HCT116 (cell line): ENCODE results near the gene FGF19. TPM values are rescaled to one million over a fixed set of nuclear protein-coding genes. Genes with fewer than 3 reads are reported as not detected.

Source experiments
- ATAC-seq: fragments of 200-7000 bp; cut with Tn5 transposase; 2 replicates; pipeline ENCODE4 v1.9.1; 2020; ENCODE audit warnings: mild to moderate bottlenecking, moderate library complexity
- BruUV-seq: library from RNA; stranded (reverse); fragments of 400-500 nt; replicated peaks from 2 replicates; lab custom pipeline; 2021; lab: Mats Ljungman, UMichigan
- CTCF ChIA-PET: fragments of 300-600 bp; sonication (Branson Sonifier 250); formaldehyde crosslinking; loops from one replicate; lab custom pipeline; 2021; ENCODE audit warnings: antibody characterized with exemption; lab: Charles Lee
- POLR2A ChIA-PET: fragments of 300-600, 350-600 bp; sonication (Branson Sonifier 250); formaldehyde crosslinking; loops from one replicate; lab custom pipeline; 2021; ENCODE audit warnings: antibody characterized with exemption; lab: Charles Lee
- RAD21 ChIA-PET, 2 experiments: fragments of 300-600 bp; sonication (Branson Sonifier 250); formaldehyde crosslinking; loops; one replicate each; lab custom pipeline; 2023; ENCODE audit warnings: low total read pairs in 2 of 2; ENCODE audit not compliant: uncharacterized antibody in 2 of 2, unreplicated experiment in 2 of 2, low non-redundant PET in 1 of 2; lab: Charles Lee
- DNase-seq: peaks from one replicate; pipeline ENCODE4 v3.0.0-alpha.2; 2010; ENCODE audit warnings: low read depth, low spot score
- H2AFZ ChIP-seq: fragments of 200-600 bp; shearing (Covaris generic), sonication (generic); 2 replicates; pipeline ENCODE4 v1.6.1; 2017; ENCODE audit warnings: low read depth, mixed run types, mixed read lengths, antibody characterized with exemption, low read length; ENCODE audit not compliant: poor library complexity, severe bottlenecking
- H3K27ac ChIP-seq: 2 replicates; pipeline ENCODE4 v1.5.1; 2012; ENCODE audit warnings: low read depth, low read length
- H3K27me3 ChIP-seq: fragments of 200-600 bp; sonication (generic); 2 replicates; pipeline ENCODE4 v1.6.1; 2016; ENCODE audit warnings: mixed run types, low read length, mixed read lengths; ENCODE audit not compliant: insufficient read depth
- H3K36me3 ChIP-seq, 2 experiments: fragments of 200-500 bp in 1 of 2; fragments of 200-600 bp in 1 of 2; sonication (Bioruptor generic) in 1 of 2; sonication (generic) in 1 of 2; 2 replicates each; pipeline versions ENCODE4 v1.5.1 to v1.6.1; 2014 to 2016; ENCODE audit warnings: low read length in 2 of 2, inconsistent platforms in 1 of 2, mixed read lengths in 1 of 2, mixed run types in 1 of 2; ENCODE audit not compliant: insufficient read depth in 2 of 2, control insufficient read depth in 1 of 2
- H3K4me1 ChIP-seq, 2 experiments: fragments of 200-600 bp in 1 of 2; sonication (generic) in 1 of 2; 2 replicates each; pipeline versions ENCODE4 v1.5.1 to v1.6.1; 2012 to 2017; ENCODE audit warnings: low read length in 2 of 2, inconsistent platforms in 1 of 2, mild to moderate bottlenecking in 1 of 2, mixed read lengths in 1 of 2, mixed run types in 1 of 2, moderate library complexity in 1 of 2; ENCODE audit not compliant: insufficient read depth in 2 of 2, control insufficient read depth in 1 of 2
- H3K4me2 ChIP-seq: fragments of 200-600 bp; sonication (generic); 2 replicates; pipeline ENCODE4 v1.6.1; 2017; ENCODE audit warnings: mixed run types, low read length, mixed read lengths
- H3K4me3 ChIP-seq, 2 experiments: fragments of 200-600 bp in 1 of 2; sonication (generic) in 1 of 2; replicated peaks in 1 of 2; 2 replicates each; pipeline ENCODE4 v1.5.1; 2011 to 2016; ENCODE audit warnings: low read length in 2 of 2, control low read depth in 1 of 2, low read depth in 1 of 2, mild to moderate bottlenecking in 1 of 2, mixed read lengths in 1 of 2, mixed run types in 1 of 2
- H3K79me2 ChIP-seq: fragments of 200-600 bp; sonication (generic); 2 replicates; pipeline ENCODE4 v1.6.1; 2017; ENCODE audit warnings: mild to moderate bottlenecking, mixed run types, low read length, moderate library complexity, mixed read lengths; ENCODE audit not compliant: insufficient read depth
- H3K9ac ChIP-seq: fragments of 200-600 bp; sonication (generic); 2 replicates; pipeline ENCODE4 v1.6.1; 2016; ENCODE audit warnings: low read length, mixed read lengths
- H3K9me2 ChIP-seq: fragments of 200-600 bp; sonication (generic), shearing (Covaris generic); 2 replicates; pipeline ENCODE4 v1.6.1; 2017; ENCODE audit warnings: mixed run types, mild to moderate bottlenecking, moderate library complexity; ENCODE audit not compliant: insufficient read depth
- H3K9me3 ChIP-seq, 2 experiments: fragments of 200-500 bp in 1 of 2; fragments of 200-600 bp in 1 of 2; sonication (Bioruptor generic) in 1 of 2; sonication (generic) in 1 of 2; 2 replicates each; pipeline ENCODE4 v1.6.1; 2014 to 2017; ENCODE audit warnings: low read length in 2 of 2, mixed read lengths in 2 of 2, inconsistent platforms in 1 of 2, low read depth in 1 of 2, mild to moderate bottlenecking in 1 of 2, mixed run types in 1 of 2, moderate library complexity in 1 of 2; ENCODE audit not compliant: control insufficient read depth in 1 of 2, insufficient read depth in 1 of 2
- H4K20me1 ChIP-seq: fragments of 200-600 bp; sonication (generic), shearing (Covaris generic); 2 replicates; pipeline ENCODE4 v1.6.1; 2017; ENCODE audit warnings: mixed run types, mild to moderate bottlenecking, moderate library complexity; ENCODE audit not compliant: insufficient read depth
- CEBPB ChIP-seq: IDR thresholded peaks from 2 replicates; pipeline ENCODE4 v1.6.1; 2012; ENCODE audit warnings: low read depth
- EGR1 ChIP-seq: IDR thresholded peaks from 2 replicates; pipeline ENCODE4 v1.6.1; 2012; ENCODE audit warnings: low read depth
- ELF1 ChIP-seq: IDR thresholded peaks from 2 replicates; pipeline ENCODE4 v1.6.1; 2012; ENCODE audit warnings: low read depth, borderline replicate concordance
- EZH2 ChIP-seq: fragments of 200-600 bp; sonication (generic); IDR thresholded peaks from 2 replicates; pipeline ENCODE4 v1.6.1; 2017; ENCODE audit warnings: antibody characterized with exemption, mixed run types
- EZH2phosphoT487 ChIP-seq: fragments of 200-600 bp; IDR thresholded peaks from 2 replicates; pipeline ENCODE4 v1.6.1; 2018; ENCODE audit warnings: antibody characterized with exemption, borderline replicate concordance
- FOSL1 ChIP-seq: IDR thresholded peaks from 2 replicates; pipeline ENCODE4 v1.6.1; 2012; ENCODE audit warnings: low read depth
- JUND ChIP-seq: IDR thresholded peaks from 2 replicates; pipeline ENCODE4 v1.6.1; 2012
- MAX ChIP-seq: IDR thresholded peaks from 2 replicates; pipeline ENCODE4 v1.6.1; 2012
- POLR2A ChIP-seq: IDR thresholded peaks from 2 replicates; pipeline ENCODE4 v1.7.0; 2011; ENCODE audit warnings: borderline replicate concordance; ENCODE audit not compliant: insufficient read depth, insufficient read length; ENCODE audit errors: extremely low read depth
- RAD21 ChIP-seq: IDR thresholded peaks from 2 replicates; pipeline ENCODE4 v1.6.1; 2012; ENCODE audit warnings: low read depth, mild to moderate bottlenecking
- REST ChIP-seq: IDR thresholded peaks from 2 replicates; pipeline ENCODE4 v1.6.1; 2012; ENCODE audit warnings: low read depth
- SIN3A ChIP-seq: IDR thresholded peaks from 2 replicates; pipeline ENCODE4 v1.6.1; 2012; ENCODE audit warnings: low read depth
- SP1 ChIP-seq: IDR thresholded peaks from 2 replicates; pipeline ENCODE4 v1.6.1; 2012; ENCODE audit warnings: low read depth
- SRF ChIP-seq: IDR thresholded peaks from 2 replicates; pipeline ENCODE4 v1.6.1; 2012; ENCODE audit warnings: low read depth
- YY1 ChIP-seq: IDR thresholded peaks from 2 replicates; pipeline ENCODE4 v1.6.1; 2011; ENCODE audit warnings: low read length, low read depth, moderate library complexity, mild to moderate bottlenecking; ENCODE audit not compliant: insufficient replicate concordance; ENCODE audit errors: extremely low read depth
- ZNF274 ChIP-seq: fragments of 200-500 bp; sonication (Bioruptor generic); IDR thresholded peaks from 2 replicates; pipeline ENCODE4 v1.6.1; 2014; ENCODE audit warnings: mild to moderate bottlenecking, low read depth, low read length, inconsistent platforms
- intact Hi-C: fragments of 100-400 bp; cut with micrococcal nuclease; formaldehyde crosslinking; loops from 2 replicates; pipeline ENCODE4 v1.10.0; 2022
- total RNA-seq: library from RNA; stranded (reverse); gene quantifications from one replicate; pipeline ENCODE4 v1.2.1, GENCODE V29; 2021; ENCODE audit not compliant: unreplicated experiment
- TF ChIP-seq, protein P1 (sequence below): IDR thresholded peaks from 2 replicates; pipeline ENCODE4 v1.6.1; 2012

Gene FGF19
- total RNA-seq, 1 experiment from 2014 or later: 37.5 TPM

DNA sequence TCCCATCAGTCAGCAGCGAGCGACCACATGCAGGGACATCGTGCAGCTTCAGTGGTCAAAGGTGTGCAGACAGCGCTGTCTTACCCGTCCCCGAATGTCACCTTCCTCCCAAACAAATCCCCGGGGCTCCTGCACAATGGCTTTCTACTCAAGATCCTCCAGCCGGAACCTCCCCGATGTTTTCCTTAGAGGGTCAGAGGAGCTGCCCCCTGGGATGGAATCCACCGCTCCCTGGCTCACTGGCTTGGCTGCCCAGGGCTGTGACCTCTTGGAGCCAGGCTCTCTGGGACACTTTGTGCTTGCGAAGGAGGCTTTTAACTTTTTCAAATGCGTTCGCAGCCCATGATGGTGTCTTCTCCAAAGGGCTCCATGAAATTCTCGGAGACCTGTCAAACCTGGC lies 17.3 kb upstream of the FGF19 start (continued):
- TF ChIP-seq EZH2 (no peak), REST (no peak), JUND (no peak), RAD21 (no peak), FOSL1 (no peak), EZH2phosphoT487 (no peak), POLR2A (no peak), ELF1 (no peak), SP1 (no peak)
- TF ChIP-seq, protein P1, sequence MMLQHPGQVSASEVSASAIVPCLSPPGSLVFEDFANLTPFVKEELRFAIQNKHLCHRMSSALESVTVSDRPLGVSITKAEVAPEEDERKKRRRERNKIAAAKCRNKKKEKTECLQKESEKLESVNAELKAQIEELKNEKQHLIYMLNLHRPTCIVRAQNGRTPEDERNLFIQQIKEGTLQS: no peak
- TF ChIP-seq, all 23 proteins: peak for 0

DNA sequence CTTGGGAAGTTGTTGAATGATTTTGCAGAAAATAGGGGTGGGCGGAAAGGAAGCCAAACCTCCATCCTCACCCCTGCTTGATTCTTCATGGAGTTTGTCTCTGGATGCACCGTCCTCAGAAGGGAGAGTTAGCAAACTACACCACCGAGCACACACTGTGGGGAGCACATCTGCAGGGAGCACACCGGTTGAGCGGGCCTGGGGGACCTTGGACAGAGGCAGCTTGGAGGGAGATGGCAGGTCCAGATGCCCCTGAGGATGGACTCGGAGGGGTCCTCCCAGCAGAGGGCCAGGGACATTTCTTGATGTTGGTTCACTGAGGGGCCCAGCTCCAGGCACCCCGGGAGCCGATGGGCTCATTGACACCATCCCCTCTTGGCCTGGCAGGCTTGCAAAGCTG lies 15.1 kb upstream of the FGF19 start:
- Histone ChIP-seq H3K9me2 (no peaks in the 10 kb centered on the region), H3K27me3 (no peaks in the 10 kb centered on the region), H3K4me2 (no peak overlapping the region), H2AFZ (no peak overlapping the region), H3K27ac (no peak overlapping the region), H3K79me2 (no peaks in the 10 kb centered on the region), H3K9ac (no peak overlapping the region), H3K36me3 (peaks cover 0 to 6% of the 10 kb centered on the region in 2 experiments; a peak in 1 of 4 replicates), H4K20me1 (no peaks in the 10 kb centered on the region)
- ChIA-PET POLR2A (no interaction called here), RAD21 (interaction anchor here in 1 of 2 experiments (1.4 kb wide), 1 partner anchor 479 kb away, joined by 5 read pairs; no protein-coding TSS in a partner anchor), CTCF (interaction anchor here (1.1 to 1.5 kb wide), 2 partner anchors 10 to 168 kb away, joined by 3 read pairs; no protein-coding TSS in a partner anchor)
- intact Hi-C loops: loop anchor here (5.0 kb wide), 1 partner anchor 83 kb away; no protein-coding TSS in a partner anchor
- TF ChIP-seq MAX (no peak), EZH2 (no peak), ZNF274 (no peak), ELF1 (no peak), REST (no peak), POLR2A (no peak), JUND (no peak), SRF (no peak), SIN3A (no peak), EZH2phosphoT487 (no peak), SP1 (no peak), YY1 (no peak), CEBPB (no peak), EGR1 (no peak)
- TF ChIP-seq, protein P1: no peak
- TF ChIP-seq, all 23 proteins: peak for 0
- Histone ChIP-seq H3K9me3 (no peaks in the 10 kb centered on the region), H3K4me3 (no peak overlapping the region), H3K4me1 (peaks cover 5 to 14% of the 10 kb centered on the region in 2 experiments; a peak in 3 of 4 replicates)
- DNase-seq: no peak
- BruUV-seq: no TSS peak
- no peak for ATAC-seq
